22Rv1 (cell line): ENCODE measurements around the gene KRTDAP.

Source experiments
- H3K27ac ChIP-seq: fragments of 450-650 bp; 2 replicates; pipeline ENCODE4 v1.5.1; 2017
- CTCF ChIP-seq: fragments of 450-650 bp; IDR thresholded peaks from 2 replicates; pipeline ENCODE4 v1.5.1; 2017; ENCODE audit warnings: mild to moderate bottlenecking
- ZFX ChIP-seq: fragments of 450-650 bp; IDR thresholded peaks from 2 replicates; pipeline ENCODE4 v1.6.1; 2017; ENCODE audit warnings: antibody characterized with exemption, borderline replicate concordance

KRTDAP gene

GRCh38 chr19:35511337-35511736 is 21.1 kb upstream of the KRTDAP start:
- no peak for TF ChIP-seq CTCF
- TF ChIP-seq ZFX: no peak
- H3K27ac ChIP-seq: no peak overlapping the region

GRCh38 chr19:35510626-35510964 is 20.3 kb upstream of the KRTDAP start:
- no peak overlapping the region for H3K27ac ChIP-seq
- TF ChIP-seq CTCF (peak; percentile 70), ZFX (no peak)

DNA sequence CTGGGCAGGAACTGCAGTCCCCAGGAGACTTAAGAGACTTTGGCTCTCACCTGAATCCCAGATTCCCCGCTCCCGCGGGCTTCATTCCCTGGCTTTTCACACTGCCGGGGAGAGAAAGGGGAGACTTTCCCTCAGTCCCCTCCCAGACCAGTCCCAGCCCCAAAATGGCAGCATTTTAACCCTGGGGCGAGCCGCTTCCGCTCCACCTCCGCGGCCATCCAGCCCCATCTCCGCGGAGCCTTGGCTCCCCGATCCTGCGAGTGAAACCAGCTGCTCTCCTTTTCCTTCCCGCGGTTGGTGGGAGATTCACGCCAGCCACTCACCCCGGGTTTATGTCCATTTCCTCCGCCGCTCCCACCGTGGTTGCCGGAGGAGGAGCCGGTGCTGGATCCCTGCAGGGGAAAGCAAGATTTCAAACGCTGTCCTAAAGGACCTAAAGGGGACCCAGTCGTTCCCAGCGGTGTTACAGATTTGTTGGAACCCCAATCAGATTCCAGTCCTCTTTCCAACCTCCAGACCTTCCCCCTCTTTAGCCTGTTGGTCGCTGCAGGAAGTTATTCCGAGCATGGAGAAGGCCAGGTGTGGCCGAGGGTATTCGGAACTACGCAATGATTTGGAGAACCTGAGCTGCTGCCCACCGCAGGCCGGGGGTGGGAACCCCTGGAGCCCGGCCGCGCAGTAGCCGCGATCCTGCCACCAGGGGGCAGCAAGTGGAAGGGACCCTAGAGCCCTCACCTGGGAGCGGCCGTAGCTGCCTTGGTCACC is 19.8 kb upstream of the KRTDAP start:
- peak overlapping the region; percentile 15; the same call in 1 of the 2 replicates for H3K27ac ChIP-seq

GRCh38 chr19:35509018-35509652 is 18.9 kb upstream of the KRTDAP start:
- no peak for TF ChIP-seq CTCF
- no peak for TF ChIP-seq ZFX
- peak overlapping the region; percentile 15; the same call in 1 of the 2 replicates for H3K27ac ChIP-seq

More for the DNA sequence above, 19.8 kb upstream of the KRTDAP start:
- TF ChIP-seq ZFX: no peak
- peak; percentile 97 for TF ChIP-seq CTCF

DNA sequence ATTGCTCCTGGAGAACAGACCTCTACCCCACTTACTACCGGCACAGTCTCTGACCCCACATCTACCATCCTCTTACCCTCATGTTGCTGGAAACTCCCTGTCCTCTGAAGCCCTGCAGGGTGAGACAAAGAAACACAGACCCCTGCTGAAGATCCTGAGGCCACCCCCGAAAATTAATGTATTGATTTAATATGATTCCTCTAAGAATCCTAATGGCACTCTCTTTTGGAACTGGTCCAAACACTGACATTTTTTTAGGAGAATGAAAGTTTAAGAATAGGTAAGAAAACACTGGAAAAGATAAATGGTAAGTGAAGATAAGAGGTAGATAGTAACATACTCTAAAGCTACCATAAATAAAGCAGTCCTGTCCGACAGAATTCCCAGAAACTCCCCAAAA is 17.9 kb upstream of the KRTDAP start:
- H3K27ac ChIP-seq: no peak overlapping the region
- TF ChIP-seq ZFX: no peak
- no peak for TF ChIP-seq CTCF

DNA sequence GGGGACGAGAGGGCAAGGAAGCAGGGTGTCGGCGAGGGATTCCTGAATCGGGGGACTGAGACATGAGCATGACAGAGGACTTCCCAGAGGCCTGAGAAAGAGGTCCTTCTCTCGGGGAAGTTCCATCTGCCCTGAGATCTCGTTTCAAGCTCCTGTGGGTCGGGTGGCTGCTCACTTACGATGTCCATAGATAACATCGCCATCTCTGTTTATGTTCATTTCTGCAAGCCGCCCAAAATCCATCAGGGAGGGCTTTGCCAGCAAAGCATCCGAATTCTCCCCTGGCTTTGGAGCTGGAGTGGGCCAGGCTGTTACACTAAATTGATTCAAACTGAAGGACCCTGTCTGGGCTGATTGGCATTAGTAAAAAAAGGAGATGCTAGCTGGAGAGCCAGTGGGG is 17.3 kb upstream of the KRTDAP start:
- TF ChIP-seq CTCF (no peak), ZFX (no peak)
- no peak overlapping the region for H3K27ac ChIP-seq

- no peak overlapping the region for H3K27ac ChIP-seq
- TF ChIP-seq ZFX: no peak
- TF ChIP-seq CTCF: no peak
These were observed 15.7 kb upstream of the KRTDAP start for GRCh38 chr19:35506011-35506410.
